GM18499 (cell line): Measurements from ENCODE around the gene UBE3B.
"Not testable (repeated sequence)": the region's sequence is repeated elsewhere in the genome, so short reads cannot be mapped to it uniquely, and the experiment has no call there.

Experiments used
- ATAC-seq: cut with Tn5 transposase; IDR thresholded peaks from one replicate; pipeline ENCODE4 v1.9.1; 2021; ENCODE audit warnings: moderate number of reproducible peaks; ENCODE audit not compliant: insufficient read depth, unreplicated experiment

Gene UBE3B

GRCh38 chr12:109467978-109468676, 9.3 kb upstream of the UBE3B start:
- no peak for ATAC-seq

GRCh38 chr12:109469517-109469916, 7.9 kb upstream of the UBE3B start:
- no peak for ATAC-seq

- no peak for ATAC-seq
Measured at GRCh38 chr12:109473006-109473405, 4.4 kb upstream of the UBE3B start.

GRCh38 chr12:109473526-109474270, 3.7 kb upstream of the UBE3B start:
- ATAC-seq: not testable (repeated sequence)

GRCh38 chr12:109475121-109475520, 2.3 kb upstream of the UBE3B start:
- ATAC-seq: no peak

- ATAC-seq: no peak
Measured at GRCh38 chr12:109475993-109476806, 1.2 kb upstream of the UBE3B start.

- no peak for ATAC-seq
Measured at GRCh38 chr12:109476807-109477184, 638 bp upstream of the UBE3B start.

- ATAC-seq: no peak
Measured at GRCh38 chr12:109477963-109478315, 505 bp downstream of the UBE3B start.

GRCh38 chr12:109479761-109480160, 2.3 kb downstream of the UBE3B start:
- no peak for ATAC-seq

GRCh38 chr12:109480356-109480755, 2.9 kb downstream of the UBE3B start:
- ATAC-seq: no peak

- no peak for ATAC-seq
Measured at GRCh38 chr12:109481863-109482262, 4.4 kb downstream of the UBE3B start.

- no peak for ATAC-seq
Measured at GRCh38 chr12:109482491-109482890, 5.1 kb downstream of the UBE3B start.

GRCh38 chr12:109482894-109483293, 5.5 kb downstream of the UBE3B start:
- ATAC-seq: no peak

- no peak for ATAC-seq
Measured at GRCh38 chr12:109483346-109483745, 5.9 kb downstream of the UBE3B start.

- no peak for ATAC-seq
Measured at GRCh38 chr12:109485201-109485600, 7.8 kb downstream of the UBE3B start.

GRCh38 chr12:109487181-109488050, 10.0 kb downstream of the UBE3B start:
- no peak for ATAC-seq

- ATAC-seq: no peak
Measured at GRCh38 chr12:109488051-109488665, 10.7 kb downstream of the UBE3B start.

- ATAC-seq: no peak
Measured at GRCh38 chr12:109489016-109489954, 11.9 kb downstream of the UBE3B start.
